Sciatic nerve (tissue), 1 donor: ENCODE data around the gene SLC25A33. TPM values are rescaled to one million over a fixed set of nuclear protein-coding genes. Genes with fewer than 3 reads are reported as not detected.

Experiments used
- total RNA-seq: library from RNA; stranded (reverse); fragmentation: NEBNext Ultra II Directional; extraction: Animal tissue kit (Norgen Biotek cat#: 25700); gene quantifications from one replicate; pipeline ENCODE4 v1.2.1, GENCODE V29; 2021
- donor health status: DM: no; HTN: no; CAD: no.

Gene SLC25A33
- total RNA-seq, 1 donor from 2014 or later: 2.9 TPM

Other genes starting within 250 kb of the SLC25A33 start
- 20.1 TPM for gene SPSB1, start 246.6 kb upstream of the SLC25A33 start, total RNA-seq
- 13.1 TPM for gene TMEM201, start 49.4 kb downstream of the SLC25A33 start, total RNA-seq
- 17.9 TPM for gene PIK3CD, start 112.3 kb downstream of the SLC25A33 start, total RNA-seq